Mucosa of descending colon (tissue), 3 donors: ENCODE data around the gene SPIRE1. TPM values are rescaled to one million over a fixed set of nuclear protein-coding genes. Genes with fewer than 3 reads are reported as not detected.
"Not testable (repeated sequence)": the region's sequence is repeated elsewhere in the genome, so short reads cannot be mapped to it uniquely, and the experiment has no call there.

Experiments
- ATAC-seq: fragments of 200-7000 bp; cut with Tn5 transposase; one replicate; pipeline ENCODE4 v1.9.1; 2020; ENCODE audit warnings: mild to moderate bottlenecking, moderate library complexity
- DNase-seq, 3 donors: peaks; one replicate each; pipeline ENCODE4 v3.0.0-alpha.2; 2020
- H3K36me3 ChIP-seq: fragments of 200-600 bp; one replicate; pipeline ENCODE4 v1.8.0; 2021; ENCODE audit warnings: low read depth, mild to moderate bottlenecking
- H3K4me1 ChIP-seq: fragments of 200-600 bp; one replicate; pipeline ENCODE4 v1.8.0; 2021; ENCODE audit warnings: low read depth, mild to moderate bottlenecking
- H3K4me3 ChIP-seq: fragments of 200-600 bp; one replicate; pipeline ENCODE4 v1.8.0; 2021; ENCODE audit warnings: mild to moderate bottlenecking
- H3K9me3 ChIP-seq: fragments of 200-600 bp; one replicate; pipeline ENCODE4 v1.8.0; 2021; ENCODE audit warnings: mild to moderate bottlenecking
- CTCF ChIP-seq: fragments of 200-600 bp; IDR thresholded peaks from one replicate; pipeline ENCODE4 v1.8.0; 2022; ENCODE audit warnings: antibody characterized with exemption, mild to moderate bottlenecking
- intact Hi-C, 2 donors: fragments of 100-400 bp; cut with DNase I in 1 of 2; cut with micrococcal nuclease in 1 of 2; formaldehyde crosslinking; loops; one replicate each; pipeline versions ENCODE4 v1.11.0 to v1.11.1; 2022; cut with DNase I, micrococcal nuclease
- total RNA-seq, 3 donors: library from RNA; stranded (reverse); fragmentation: NEBNext Ultra II Directional in 2 of 3; extraction: Animal tissue kit (Norgen Biotek cat#: 25700) in 2 of 3; gene quantifications; one replicate each; pipeline versions ENCODE4 v1.2.1 to v1.2.4, GENCODE V29; 2021 to 2023
- donor health status: DM: no; HTN: no; CAD: no; lungs with moderate emphysema.
- donor health status: DM: no; HTN: no; CAD: no.
- donor health status: DM: no; HTN: yes; CAD: no.

Gene SPIRE1
- total RNA-seq, 3 donors from 2014 or later: 4.7 to 32.8 (median 5.1) TPM

GRCh38 chr18:12559319-12559718, 98.6 kb downstream of the SPIRE1 start:
- Histone ChIP-seq H3K4me1 (no peaks in the 10 kb centered on the region), H3K4me3 (no peak overlapping the region), H3K36me3 (no peaks in the 10 kb centered on the region), H3K9me3 (peaks cover 6% of the 10 kb centered on the region)
- intact Hi-C loops: no loop called here
- TF ChIP-seq CTCF: no peak
- DNase-seq (no peak), ATAC-seq (no peak)

- no peak for DNase-seq
- Histone ChIP-seq H3K4me1 (no peaks in the 10 kb centered on the region), H3K4me3 (no peak overlapping the region), H3K36me3 (no peaks in the 10 kb centered on the region), H3K9me3 (peaks cover 6% of the 10 kb centered on the region)
- intact Hi-C loops: no loop called here
- no peak for TF ChIP-seq CTCF
- ATAC-seq: no peak
These were observed 100.7 kb downstream of the SPIRE1 start for GRCh38 chr18:12556946-12557806.

GRCh38 chr18:12554796-12555388, 103.0 kb downstream of the SPIRE1 start:
- TF ChIP-seq CTCF: no peak
- Histone ChIP-seq H3K9me3 (peaks cover 6% of the 10 kb centered on the region), H3K4me3 (no peak overlapping the region), H3K36me3 (no peaks in the 10 kb centered on the region), H3K4me1 (no peaks in the 10 kb centered on the region)
- ATAC-seq: no peak
- no peak for DNase-seq
- intact Hi-C loops: no loop called here

GRCh38 chr18:12552879-12553242, 105.0 kb downstream of the SPIRE1 start:
- no peak for DNase-seq
- Histone ChIP-seq H3K4me3 (no peak overlapping the region), H3K4me1 (no peaks in the 10 kb centered on the region), H3K9me3 (peaks cover 6% of the 10 kb centered on the region), H3K36me3 (no peaks in the 10 kb centered on the region)
- ATAC-seq: no peak
- no peak for TF ChIP-seq CTCF
- intact Hi-C loops: no loop called here

- DNase-seq, H3K4me3 ChIP-seq, H3K9me3 ChIP-seq, ATAC-seq, intact Hi-C loops, H3K36me3 ChIP-seq, H3K4me1 ChIP-seq: not testable (repeated sequence)
These were observed 105.7 kb downstream of the SPIRE1 start for GRCh38 chr18:12551943-12552878.

- ATAC-seq, intact Hi-C loops, H3K9me3 ChIP-seq, H3K4me1 ChIP-seq, H3K4me3 ChIP-seq, DNase-seq, H3K36me3 ChIP-seq: not testable (repeated sequence)
These were observed 106.4 kb downstream of the SPIRE1 start for GRCh38 chr18:12551466-12551865.
